ENCODE data around the gene UMPS.

DNA sequence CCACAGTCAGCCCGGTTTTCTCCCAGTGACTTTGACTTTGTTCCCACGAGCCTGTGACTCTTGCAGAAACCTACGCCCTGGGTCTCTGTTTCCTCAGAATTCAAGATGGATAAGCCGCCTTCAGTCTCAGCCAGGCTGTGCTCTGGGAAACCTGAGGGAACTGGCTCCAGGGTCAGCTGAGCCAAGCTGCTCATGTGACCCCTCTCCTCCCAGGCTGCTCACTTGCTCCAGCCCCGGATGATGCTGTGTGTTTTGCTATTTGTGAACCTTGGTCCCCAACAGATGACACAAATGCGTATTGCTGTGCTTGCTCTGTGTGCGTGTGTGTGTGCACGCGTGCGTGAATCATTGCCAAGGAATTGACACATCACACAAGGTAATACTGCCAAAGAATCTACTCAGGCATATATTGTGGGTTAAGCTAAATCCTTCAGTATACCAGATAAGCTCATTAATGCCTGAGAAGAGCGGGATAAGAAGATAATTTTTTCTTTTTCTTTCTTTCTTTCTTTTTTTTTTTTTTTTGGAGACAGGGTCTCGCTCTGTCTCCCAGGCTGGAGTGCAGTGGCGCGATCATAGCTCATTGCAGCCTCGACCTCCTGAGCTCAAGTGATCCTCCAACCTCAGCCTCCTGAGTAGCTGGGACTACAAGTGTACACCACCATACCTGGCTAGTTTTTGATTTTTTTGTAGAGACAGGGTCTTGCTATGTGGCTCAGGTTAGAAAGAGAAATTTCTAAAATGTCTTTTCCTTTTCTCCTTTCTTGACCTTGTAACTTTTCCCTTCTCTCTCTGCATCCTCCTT is 29.2 kb upstream of the UMPS start:
- TF ChIP-seq, protein P1, sequence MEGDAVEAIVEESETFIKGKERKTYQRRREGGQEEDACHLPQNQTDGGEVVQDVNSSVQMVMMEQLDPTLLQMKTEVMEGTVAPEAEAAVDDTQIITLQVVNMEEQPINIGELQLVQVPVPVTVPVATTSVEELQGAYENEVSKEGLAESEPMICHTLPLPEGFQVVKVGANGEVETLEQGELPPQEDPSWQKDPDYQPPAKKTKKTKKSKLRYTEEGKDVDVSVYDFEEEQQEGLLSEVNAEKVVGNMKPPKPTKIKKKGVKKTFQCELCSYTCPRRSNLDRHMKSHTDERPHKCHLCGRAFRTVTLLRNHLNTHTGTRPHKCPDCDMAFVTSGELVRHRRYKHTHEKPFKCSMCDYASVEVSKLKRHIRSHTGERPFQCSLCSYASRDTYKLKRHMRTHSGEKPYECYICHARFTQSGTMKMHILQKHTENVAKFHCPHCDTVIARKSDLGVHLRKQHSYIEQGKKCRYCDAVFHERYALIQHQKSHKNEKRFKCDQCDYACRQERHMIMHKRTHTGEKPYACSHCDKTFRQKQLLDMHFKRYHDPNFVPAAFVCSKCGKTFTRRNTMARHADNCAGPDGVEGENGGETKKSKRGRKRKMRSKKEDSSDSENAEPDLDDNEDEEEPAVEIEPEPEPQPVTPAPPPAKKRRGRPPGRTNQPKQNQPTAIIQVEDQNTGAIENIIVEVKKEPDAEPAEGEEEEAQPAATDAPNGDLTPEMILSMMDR (conservative IDR thresholded peaks at IDR 0.05; ENCODE audit: low read depth in 2 of 2) = no peak
- TF ChIP-seq EZH2phosphoT487 (IDR thresholded peaks at IDR 0.05; ENCODE audit: unreplicated experiment) (no peak), POLR2AphosphoS5 (IDR thresholded peaks at IDR 0.05; ENCODE audit: low read depth) (no peak), NANOG (IDR thresholded peaks at IDR 0.05; ENCODE audit: borderline replicate concordance) (no peak), JUNB (IDR thresholded peaks at IDR 0.05; ENCODE audit: unreplicated experiment) (no peak), EZH2 (IDR thresholded peaks at IDR 0.05; ENCODE audit: low read depth, unreplicated experiment) (no peak), CREB1 (CRISPR knock-in tag; IDR thresholded peaks at IDR 0.05; ENCODE audit: low read depth) (no peak), ZNF331 (CRISPR knock-in tag; IDR thresholded peaks at IDR 0.05; ENCODE audit: low read depth) (no peak), ZNF114 (CRISPR knock-in tag; IDR thresholded peaks at IDR 0.05) (no peak), STAT1 (IDR thresholded peaks at IDR 0.05; ENCODE audit: unreplicated experiment) (no peak)
- TF ChIP-seq, protein P2, sequence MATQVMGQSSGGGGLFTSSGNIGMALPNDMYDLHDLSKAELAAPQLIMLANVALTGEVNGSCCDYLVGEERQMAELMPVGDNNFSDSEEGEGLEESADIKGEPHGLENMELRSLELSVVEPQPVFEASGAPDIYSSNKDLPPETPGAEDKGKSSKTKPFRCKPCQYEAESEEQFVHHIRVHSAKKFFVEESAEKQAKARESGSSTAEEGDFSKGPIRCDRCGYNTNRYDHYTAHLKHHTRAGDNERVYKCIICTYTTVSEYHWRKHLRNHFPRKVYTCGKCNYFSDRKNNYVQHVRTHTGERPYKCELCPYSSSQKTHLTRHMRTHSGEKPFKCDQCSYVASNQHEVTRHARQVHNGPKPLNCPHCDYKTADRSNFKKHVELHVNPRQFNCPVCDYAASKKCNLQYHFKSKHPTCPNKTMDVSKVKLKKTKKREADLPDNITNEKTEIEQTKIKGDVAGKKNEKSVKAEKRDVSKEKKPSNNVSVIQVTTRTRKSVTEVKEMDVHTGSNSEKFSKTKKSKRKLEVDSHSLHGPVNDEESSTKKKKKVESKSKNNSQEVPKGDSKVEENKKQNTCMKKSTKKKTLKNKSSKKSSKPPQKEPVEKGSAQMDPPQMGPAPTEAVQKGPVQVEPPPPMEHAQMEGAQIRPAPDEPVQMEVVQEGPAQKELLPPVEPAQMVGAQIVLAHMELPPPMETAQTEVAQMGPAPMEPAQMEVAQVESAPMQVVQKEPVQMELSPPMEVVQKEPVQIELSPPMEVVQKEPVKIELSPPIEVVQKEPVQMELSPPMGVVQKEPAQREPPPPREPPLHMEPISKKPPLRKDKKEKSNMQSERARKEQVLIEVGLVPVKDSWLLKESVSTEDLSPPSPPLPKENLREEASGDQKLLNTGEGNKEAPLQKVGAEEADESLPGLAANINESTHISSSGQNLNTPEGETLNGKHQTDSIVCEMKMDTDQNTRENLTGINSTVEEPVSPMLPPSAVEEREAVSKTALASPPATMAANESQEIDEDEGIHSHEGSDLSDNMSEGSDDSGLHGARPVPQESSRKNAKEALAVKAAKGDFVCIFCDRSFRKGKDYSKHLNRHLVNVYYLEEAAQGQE (IDR thresholded peaks at IDR 0.05; ENCODE audit: unreplicated experiment) = no peak
- TF ChIP-seq, protein P3, sequence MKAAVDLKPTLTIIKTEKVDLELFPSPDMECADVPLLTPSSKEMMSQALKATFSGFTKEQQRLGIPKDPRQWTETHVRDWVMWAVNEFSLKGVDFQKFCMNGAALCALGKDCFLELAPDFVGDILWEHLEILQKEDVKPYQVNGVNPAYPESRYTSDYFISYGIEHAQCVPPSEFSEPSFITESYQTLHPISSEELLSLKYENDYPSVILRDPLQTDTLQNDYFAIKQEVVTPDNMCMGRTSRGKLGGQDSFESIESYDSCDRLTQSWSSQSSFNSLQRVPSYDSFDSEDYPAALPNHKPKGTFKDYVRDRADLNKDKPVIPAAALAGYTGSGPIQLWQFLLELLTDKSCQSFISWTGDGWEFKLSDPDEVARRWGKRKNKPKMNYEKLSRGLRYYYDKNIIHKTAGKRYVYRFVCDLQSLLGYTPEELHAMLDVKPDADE (IDR thresholded peaks at IDR 0.05) = no peak

Data from GM23338 (cell line).